ENCODE results near the gene KCNIP1. TPM values are rescaled to one million over a fixed set of nuclear protein-coding genes. Genes with fewer than 3 reads are reported as not detected.

KCNIP1 gene
- total and polyA plus RNA-seq, 7 donors: 0.03 TPM; not detected in 6

GRCh38 chr5:170704417-170705192 is 200.8 kb downstream of the KCNIP1 start:
- H3K27ac ChIP-seq: no peak overlapping the region
- no peaks in the 10 kb centered on the region for H3K4me1 ChIP-seq
- no peak overlapping the region for H3K4me3 ChIP-seq
- H3K9me3 ChIP-seq: no peaks in the 10 kb centered on the region
- TF ChIP-seq CTCF (IDR thresholded peaks at IDR 0.05): no peak
- DNase-seq: no peak
- intact Hi-C loops (cut with DNase I): no loop called here
- no peaks in the 10 kb centered on the region for H3K27me3 ChIP-seq (ENCODE audit: insufficient read depth in 3 of 3, low read length in 2 of 3)
- ATAC-seq: no peak
- H3K36me3 ChIP-seq (ENCODE audit: insufficient read depth in 1 of 2, low read depth in 1 of 2): no peaks in the 10 kb centered on the region
- 45 to 61% (median 56%) methylated on average over 7 of the region's 8 CpGs for WGBS, 3 donors

- no peaks in the 10 kb centered on the region for H3K36me3 ChIP-seq (ENCODE audit: insufficient read depth in 1 of 2, low read depth in 1 of 2)
- ATAC-seq (no peak), DNase-seq (no peak)
- WGBS, 3 donors: 61 to 82% (median 79%) methylated on average over 6 of the region's 6 CpGs
- no peaks in the 10 kb centered on the region for H3K9me3 ChIP-seq
- no peak for TF ChIP-seq CTCF (IDR thresholded peaks at IDR 0.05)
- H3K27ac ChIP-seq: no peak overlapping the region
- no peak overlapping the region for H3K4me3 ChIP-seq
- H3K4me1 ChIP-seq: no peaks in the 10 kb centered on the region
- intact Hi-C loops (cut with DNase I): no loop called here
- peaks cover 0 to 7% (median 0%) of the 10 kb centered on the region in 3 donors for H3K27me3 ChIP-seq (ENCODE audit: insufficient read depth in 3 of 3, low read length in 2 of 3)
These were observed 205.8 kb downstream of the KCNIP1 start for GRCh38 chr5:170709640-170710039.

GRCh38 chr5:170711300-170711699 is 207.5 kb downstream of the KCNIP1 start:
- intact Hi-C loops (cut with DNase I): no loop called here
- WGBS, 3 donors: 81 to 94% (median 93%) methylated on average over 4 of the region's 4 CpGs
- DNase-seq: no peak

GRCh38 chr5:170715141-170715540 is 211.3 kb downstream of the KCNIP1 start:
- no peaks in the 10 kb centered on the region for H3K9me3 ChIP-seq
- 89 to 95% (median 90%) methylated on average over 5 of the region's 5 CpGs for WGBS, 3 donors
- TF ChIP-seq CTCF (IDR thresholded peaks at IDR 0.05): no peak
- no peak for ATAC-seq
- no peaks in the 10 kb centered on the region for H3K4me1 ChIP-seq
- H3K4me3 ChIP-seq: no peak overlapping the region
- H3K27ac ChIP-seq: no peak overlapping the region
- intact Hi-C loops (cut with DNase I): no loop called here
- no peak for DNase-seq
- no peaks in the 10 kb centered on the region for H3K36me3 ChIP-seq (ENCODE audit: insufficient read depth in 1 of 2, low read depth in 1 of 2)
- H3K27me3 ChIP-seq (ENCODE audit: insufficient read depth in 3 of 3, low read length in 2 of 3): peaks cover 0 to 19% (median 0%) of the 10 kb centered on the region in 3 donors

More at GRCh38 chr5:170711300-170711699, 207.5 kb downstream of the KCNIP1 start:
- H3K9me3 ChIP-seq: no peaks in the 10 kb centered on the region
- H3K4me1 ChIP-seq: no peaks in the 10 kb centered on the region
- H3K27ac ChIP-seq: no peak overlapping the region
- peaks cover 0 to 7% (median 0%) of the 10 kb centered on the region in 3 donors for H3K27me3 ChIP-seq (ENCODE audit: insufficient read depth in 3 of 3, low read length in 2 of 3)
- no peak overlapping the region for H3K4me3 ChIP-seq
- no peak for ATAC-seq
- no peaks in the 10 kb centered on the region for H3K36me3 ChIP-seq (ENCODE audit: insufficient read depth in 1 of 2, low read depth in 1 of 2)
- no peak for TF ChIP-seq CTCF (IDR thresholded peaks at IDR 0.05)

Data from psoas muscle (tissue), 8 donors.